ENCODE data around the gene AASDH.

AASDH gene

GRCh38 chr4:56387023-56388001 is at the start of gene AASDH:
TSS of gene AASDH (minus strand) at chr4:56387491. CDS start at chr4:56384299, 3,192 bp downstream.
- DNase-seq: peak; percentile 84

GRCh38 chr4:56435140-56435926 is 48.0 kb upstream of the AASDH start, which contains the start of gene PPAT:
TSS of gene PPAT (minus strand) at chr4:56435615. CDS start at chr4:56435477, 138 bp downstream.
- peak; percentile 81 for DNase-seq

- no peak for DNase-seq
These were observed 47.4 kb upstream of the AASDH start for GRCh38 chr4:56434599-56435139.

- no peak for DNase-seq
These were observed 46.0 kb upstream of the AASDH start for GRCh38 chr4:56433280-56433679.

GRCh38 chr4:56430203-56430602 is 42.9 kb upstream of the AASDH start:
- DNase-seq: no peak

GRCh38 chr4:56427179-56427578 is 39.9 kb upstream of the AASDH start:
- no peak for DNase-seq

GRCh38 chr4:56426273-56426672 is 39.0 kb upstream of the AASDH start:
- DNase-seq: no peak

GRCh38 chr4:56425518-56425917 is 38.2 kb upstream of the AASDH start:
- no peak for DNase-seq

GRCh38 chr4:56424697-56425514 is 37.6 kb upstream of the AASDH start:
- no peak for DNase-seq

GRCh38 chr4:56424176-56424575 is 36.9 kb upstream of the AASDH start:
- DNase-seq: no peak

GRCh38 chr4:56417396-56417795 is 30.1 kb upstream of the AASDH start:
- DNase-seq: no peak

GRCh38 chr4:56416349-56416748 is 29.1 kb upstream of the AASDH start:
- no peak for DNase-seq

- DNase-seq: no peak
These were observed 26.9 kb upstream of the AASDH start for GRCh38 chr4:56414135-56414670.

GRCh38 chr4:56410247-56411062 is 23.2 kb upstream of the AASDH start:
- peak; percentile 28 for DNase-seq

GRCh38 chr4:56409511-56410090 is 22.3 kb upstream of the AASDH start:
- no peak for DNase-seq

GRCh38 chr4:56408978-56409377 is 21.7 kb upstream of the AASDH start:
- no peak for DNase-seq

- no peak for DNase-seq
These were observed 18.9 kb upstream of the AASDH start for GRCh38 chr4:56406151-56406550.

GRCh38 chr4:56405016-56405415 is 17.7 kb upstream of the AASDH start:
- DNase-seq: no peak

- DNase-seq: no peak
These were observed 13.3 kb upstream of the AASDH start for GRCh38 chr4:56400560-56400959.

GRCh38 chr4:56391270-56391669 is 4.0 kb upstream of the AASDH start:
- no peak for DNase-seq

- no peak for DNase-seq
These were observed 2.3 kb upstream of the AASDH start for GRCh38 chr4:56389558-56389957.

Data from NCI-H2171 (cell line).